Vagina (tissue), 2 donors: ENCODE data around the gene AIF1.

ENCODE experiments used
- CTCF ChIP-seq, 3 experiments: fragments of 450-650 bp in 2 of 3; fragments of 200-600 bp in 1 of 3; sonication (generic) in 1 of 3; IDR thresholded peaks; one replicate each; pipeline ENCODE4 v1.5.1; 2017 to 2019; ENCODE audit warnings: antibody characterized with exemption in 3 of 3, mild to moderate bottlenecking in 2 of 3, moderate library complexity in 2 of 3
- POLR2A ChIP-seq, 2 donors: fragments of 450-650 bp; IDR thresholded peaks; one replicate each; pipeline ENCODE4 v1.6.1; 2017; ENCODE audit warnings: antibody characterized with exemption in 2 of 2, mild to moderate bottlenecking in 2 of 2, moderate library complexity in 2 of 2
- POLR2AphosphoS5 ChIP-seq, 2 donors: sonication (generic); formaldehyde crosslinking; IDR thresholded peaks; one replicate each; pipeline ENCODE4 v1.9.0; 2017; ENCODE audit warnings: antibody characterized with exemption in 2 of 2, mild to moderate bottlenecking in 2 of 2, low read depth in 1 of 2; ENCODE audit not compliant: insufficient read depth in 1 of 2

GRCh38 chr6:31636698-31637596 lies 21.9 kb downstream of the AIF1 start:
- TF ChIP-seq CTCF (IDR thresholded peaks at IDR 0.05), result no peak
- no peak for TF ChIP-seq POLR2AphosphoS5 (IDR thresholded peaks at IDR 0.05; ENCODE audit: insufficient read depth in 1 of 2, low read depth in 1 of 2)
- no peak for TF ChIP-seq POLR2A (IDR thresholded peaks at IDR 0.05)
